ENCODE data around the gene FAM111A. TPM values are rescaled to one million over a fixed set of nuclear protein-coding genes. Genes with fewer than 3 reads are reported as not detected.

FAM111A gene
- total RNA-seq, 2 experiments from 2014 or later, result 32.8 to 34.4 TPM

DNA sequence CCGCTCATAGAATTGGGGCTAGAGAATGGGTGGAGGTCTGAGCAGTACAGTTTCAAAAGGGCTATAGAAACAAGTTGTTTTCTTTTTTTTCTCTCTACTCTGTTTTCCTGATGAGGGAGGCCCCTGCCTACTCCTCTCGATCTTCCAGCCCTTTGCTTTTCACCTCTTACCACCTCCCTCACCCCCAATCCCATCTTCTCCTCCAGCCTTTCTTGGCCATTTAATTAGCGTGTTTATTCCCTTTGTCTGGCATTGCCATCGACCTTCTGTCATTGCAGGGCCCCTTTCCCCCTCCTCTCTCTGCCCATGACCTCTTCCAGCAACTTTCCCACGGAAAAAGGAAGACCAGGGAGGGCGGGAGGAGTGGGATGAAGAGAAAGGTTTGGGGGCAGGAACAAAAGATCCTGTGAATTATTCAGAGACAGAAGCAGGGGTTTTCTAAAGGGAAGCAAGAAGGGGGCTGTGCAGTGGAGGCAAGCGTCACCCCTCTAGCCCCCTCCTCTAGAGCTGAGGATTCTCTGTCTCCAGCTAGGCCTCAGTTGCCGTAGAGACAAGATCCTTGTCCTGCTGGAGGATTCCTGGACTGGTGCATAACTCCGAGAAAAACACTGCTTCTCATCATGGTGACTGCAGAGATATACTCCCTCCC, 42.2 kb downstream of the FAM111A start:
- Mint-ChIP-seq H3K27ac (no peak overlapping the region), H3K9me3 (no peaks in the 10 kb centered on the region), H3K27me3 (no peaks in the 10 kb centered on the region), H3K36me3 (ENCODE audit: low read depth) (no peaks in the 10 kb centered on the region), H3K4me3 (no peak overlapping the region), H3K4me1 (ENCODE audit: low read depth) (no peaks in the 10 kb centered on the region)
- intact Hi-C loops (cut with DNase I, micrococcal nuclease), result no loop called here
- TF ChIP-seq, protein P1, sequence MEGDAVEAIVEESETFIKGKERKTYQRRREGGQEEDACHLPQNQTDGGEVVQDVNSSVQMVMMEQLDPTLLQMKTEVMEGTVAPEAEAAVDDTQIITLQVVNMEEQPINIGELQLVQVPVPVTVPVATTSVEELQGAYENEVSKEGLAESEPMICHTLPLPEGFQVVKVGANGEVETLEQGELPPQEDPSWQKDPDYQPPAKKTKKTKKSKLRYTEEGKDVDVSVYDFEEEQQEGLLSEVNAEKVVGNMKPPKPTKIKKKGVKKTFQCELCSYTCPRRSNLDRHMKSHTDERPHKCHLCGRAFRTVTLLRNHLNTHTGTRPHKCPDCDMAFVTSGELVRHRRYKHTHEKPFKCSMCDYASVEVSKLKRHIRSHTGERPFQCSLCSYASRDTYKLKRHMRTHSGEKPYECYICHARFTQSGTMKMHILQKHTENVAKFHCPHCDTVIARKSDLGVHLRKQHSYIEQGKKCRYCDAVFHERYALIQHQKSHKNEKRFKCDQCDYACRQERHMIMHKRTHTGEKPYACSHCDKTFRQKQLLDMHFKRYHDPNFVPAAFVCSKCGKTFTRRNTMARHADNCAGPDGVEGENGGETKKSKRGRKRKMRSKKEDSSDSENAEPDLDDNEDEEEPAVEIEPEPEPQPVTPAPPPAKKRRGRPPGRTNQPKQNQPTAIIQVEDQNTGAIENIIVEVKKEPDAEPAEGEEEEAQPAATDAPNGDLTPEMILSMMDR (IDR thresholded peaks at IDR 0.05), result no peak
- Histone ChIP-seq H3K36me3 (ENCODE audit: insufficient read depth, low read length) (no peaks in the 10 kb centered on the region), H3K27ac (ENCODE audit: low read depth in 1 of 2, low read length in 2 of 2) (no peak overlapping the region), H3K4me3 (ENCODE audit: low read length) (no peak overlapping the region), H3K4me1 (ENCODE audit: insufficient read depth, low read length) (peaks cover 6% of the 10 kb centered on the region), H3K27me3 (ENCODE audit: control insufficient read depth in 1 of 2, insufficient read depth in 2 of 2, low read length in 2 of 2) (no peaks in the 10 kb centered on the region), H3K9me3 (ENCODE audit: control insufficient read depth in 1 of 2, insufficient read depth in 1 of 2, low read length in 2 of 2) (no peaks in the 10 kb centered on the region)
- POLR2A ChIA-PET, result no interaction called here
- CTCF ChIA-PET, result interaction anchor here (1.8 to 2.9 kb wide), 4 partner anchors 8 to 14 kb away, joined by 6 to 26 read pairs (median 13); partner anchors contain the start of gene DTX4
- no peak for ATAC-seq (ENCODE audit: poor library complexity)
- DNase-seq, result no peak

DNA sequence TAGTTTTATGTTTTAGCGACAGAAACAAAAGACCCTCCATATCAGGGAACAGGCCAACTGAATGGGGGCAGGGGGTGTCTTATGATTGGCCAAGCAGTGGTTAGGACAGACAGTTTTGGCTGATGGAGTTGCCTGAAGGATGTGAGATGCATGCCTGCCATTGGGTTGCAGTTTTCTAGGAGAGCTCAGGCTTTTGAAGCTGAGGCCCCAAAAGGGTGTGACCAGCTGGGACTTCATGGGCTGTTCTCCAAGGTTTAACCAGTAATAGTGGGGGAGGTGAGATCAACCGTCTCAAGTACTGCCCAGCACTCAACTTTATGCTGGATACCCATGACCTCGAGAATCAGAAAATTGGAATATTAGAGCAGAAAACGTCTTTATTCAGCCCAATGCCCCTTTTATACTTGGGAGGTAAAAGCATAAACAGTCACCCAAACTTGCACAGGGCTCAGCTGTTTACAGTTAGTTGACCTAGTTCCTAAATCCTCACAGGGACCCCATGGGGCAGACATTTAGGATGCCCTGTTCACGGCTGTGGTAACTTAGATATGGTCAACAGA, 42.8 kb downstream of the FAM111A start:
- no peak for DNase-seq
- CTCF ChIA-PET, result interaction anchor here (1.4 to 2.9 kb wide), 6 partner anchors 8 to 50 kb away, joined by 3 to 26 read pairs (median 6); partner anchors contain the start of genes DTX4 and FAM111A
- Histone ChIP-seq H3K27me3 (ENCODE audit: control insufficient read depth in 1 of 2, insufficient read depth in 2 of 2, low read length in 2 of 2) (no peaks in the 10 kb centered on the region), H3K27ac (ENCODE audit: low read depth in 1 of 2, low read length in 2 of 2) (no peak overlapping the region), H3K4me3 (ENCODE audit: low read length) (no peak overlapping the region), H3K36me3 (ENCODE audit: insufficient read depth, low read length) (no peaks in the 10 kb centered on the region), H3K4me1 (ENCODE audit: insufficient read depth, low read length) (peaks cover 6% of the 10 kb centered on the region), H3K9me3 (ENCODE audit: control insufficient read depth in 1 of 2, insufficient read depth in 1 of 2, low read length in 2 of 2) (no peaks in the 10 kb centered on the region)
- H3K27ac Mint-ChIP-seq, result no peak overlapping the region
- ATAC-seq (ENCODE audit: poor library complexity), result no peak
- no peaks in the 10 kb centered on the region for H3K9me3 Mint-ChIP-seq
- H3K4me1 Mint-ChIP-seq (ENCODE audit: low read depth), result no peaks in the 10 kb centered on the region
- no peaks in the 10 kb centered on the region for H3K36me3 Mint-ChIP-seq (ENCODE audit: low read depth)
- intact Hi-C loops (cut with DNase I, micrococcal nuclease), result no loop called here
- no peaks in the 10 kb centered on the region for H3K27me3 Mint-ChIP-seq
- POLR2A ChIA-PET, result interaction anchor here (2.1 kb wide), 1 partner anchor 14 kb away, joined by 10 read pairs; the partner anchor contains the start of gene DTX4
- TF ChIP-seq, protein P1 (IDR thresholded peaks at IDR 0.05), result no peak
- no peak overlapping the region for H3K4me3 Mint-ChIP-seq

DNA sequence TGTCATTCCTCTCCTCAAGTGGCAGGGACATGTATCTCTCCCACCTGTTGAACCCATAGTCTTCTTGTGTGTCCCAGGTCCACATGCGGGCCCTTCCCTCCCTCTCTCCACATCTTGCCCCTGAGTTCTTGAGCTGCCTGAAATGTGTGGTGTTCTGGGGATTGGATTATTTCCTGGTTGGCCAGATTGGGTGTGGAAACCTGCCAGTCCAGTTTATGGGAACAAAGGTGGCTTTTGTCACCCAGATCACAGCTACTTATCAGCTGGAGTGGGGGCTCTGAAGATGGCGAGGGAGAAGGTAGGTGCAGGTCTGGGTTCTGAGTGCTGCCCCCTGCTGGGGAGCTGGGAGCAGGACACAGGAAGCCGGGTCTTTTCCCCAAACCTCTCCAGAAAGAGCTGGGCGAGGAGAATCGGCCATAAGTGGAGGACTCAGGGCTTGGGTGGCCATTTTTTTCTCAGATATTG, 43.5 kb downstream of the FAM111A start:
- peak in 13 of 14 experiments; percentile 22 to 74 (median 43) for DNase-seq
- H3K4me1 Mint-ChIP-seq (ENCODE audit: low read depth), result no peaks in the 10 kb centered on the region
- Histone ChIP-seq H3K4me3 (ENCODE audit: low read length) (no peak overlapping the region), H3K9me3 (ENCODE audit: control insufficient read depth in 1 of 2, insufficient read depth in 1 of 2, low read length in 2 of 2) (no peaks in the 10 kb centered on the region), H3K27ac (ENCODE audit: low read depth in 1 of 2, low read length in 2 of 2) (no peak overlapping the region), H3K36me3 (ENCODE audit: insufficient read depth, low read length) (no peaks in the 10 kb centered on the region), H3K4me1 (ENCODE audit: insufficient read depth, low read length) (peaks cover 6% of the 10 kb centered on the region), H3K27me3 (ENCODE audit: control insufficient read depth in 1 of 2, insufficient read depth in 2 of 2, low read length in 2 of 2) (no peaks in the 10 kb centered on the region)
- TF ChIP-seq, protein P1 (IDR thresholded peaks at IDR 0.05), result peak; percentile 75
- intact Hi-C loops (cut with DNase I, micrococcal nuclease), result loop anchor here in 1 of 2 experiments (2.0 kb wide), 1 partner anchor 13 kb away; the partner anchor contains the start of gene DTX4
- ChIA-PET CTCF (interaction anchor here (1.4 to 2.9 kb wide), 6 partner anchors 9 to 50 kb away, joined by 3 to 26 read pairs (median 6); partner anchors contain the start of genes DTX4 and FAM111A), POLR2A (interaction anchor here (2.1 kb wide), 1 partner anchor 15 kb away, joined by 10 read pairs; the partner anchor contains the start of gene DTX4)
- ATAC-seq (ENCODE audit: poor library complexity), result peak; percentile 70
- H3K36me3 Mint-ChIP-seq (ENCODE audit: low read depth), result no peaks in the 10 kb centered on the region
- no peaks in the 10 kb centered on the region for H3K27me3 Mint-ChIP-seq
- H3K27ac Mint-ChIP-seq, result no peak overlapping the region
- no peak overlapping the region for H3K4me3 Mint-ChIP-seq
- H3K9me3 Mint-ChIP-seq, result no peaks in the 10 kb centered on the region
